Measurements from ENCODE around the gene CCL28.

DNA sequence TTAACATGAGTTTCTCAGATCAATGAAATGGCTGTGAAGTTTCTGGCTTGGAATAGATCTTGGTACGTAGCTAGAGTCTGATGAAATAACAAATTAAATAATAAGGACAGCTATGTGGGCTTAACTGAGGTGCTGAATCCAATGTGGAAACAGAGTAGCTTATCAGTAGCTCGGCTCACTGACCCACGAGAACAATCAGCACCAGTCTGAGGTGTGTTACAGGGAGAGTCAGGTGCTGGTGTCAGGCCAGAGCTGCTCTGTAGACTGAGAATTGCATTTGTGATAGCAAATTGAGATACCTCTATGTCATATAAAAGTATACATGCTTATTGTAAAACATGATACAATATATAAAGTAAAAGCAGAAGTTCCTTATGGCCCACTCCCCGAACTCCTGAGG is 21.2 kb upstream of the CCL28 start:
- TF ChIP-seq POLR2A (IDR thresholded peaks at IDR 0.05; ENCODE audit: low read depth, low read length) (no peak), POLR2AphosphoS5 (IDR thresholded peaks at IDR 0.05; ENCODE audit: insufficient read depth, low read depth, low read length) (no peak), EZH2 (IDR thresholded peaks at IDR 0.05; ENCODE audit: borderline replicate concordance, low read depth, low read length, severe bottlenecking) (no peak), GATA2 (IDR thresholded peaks at IDR 0.05; ENCODE audit: insufficient read depth, insufficient read length, low read depth, low read length) (no peak)
- TF ChIP-seq, protein P1, sequence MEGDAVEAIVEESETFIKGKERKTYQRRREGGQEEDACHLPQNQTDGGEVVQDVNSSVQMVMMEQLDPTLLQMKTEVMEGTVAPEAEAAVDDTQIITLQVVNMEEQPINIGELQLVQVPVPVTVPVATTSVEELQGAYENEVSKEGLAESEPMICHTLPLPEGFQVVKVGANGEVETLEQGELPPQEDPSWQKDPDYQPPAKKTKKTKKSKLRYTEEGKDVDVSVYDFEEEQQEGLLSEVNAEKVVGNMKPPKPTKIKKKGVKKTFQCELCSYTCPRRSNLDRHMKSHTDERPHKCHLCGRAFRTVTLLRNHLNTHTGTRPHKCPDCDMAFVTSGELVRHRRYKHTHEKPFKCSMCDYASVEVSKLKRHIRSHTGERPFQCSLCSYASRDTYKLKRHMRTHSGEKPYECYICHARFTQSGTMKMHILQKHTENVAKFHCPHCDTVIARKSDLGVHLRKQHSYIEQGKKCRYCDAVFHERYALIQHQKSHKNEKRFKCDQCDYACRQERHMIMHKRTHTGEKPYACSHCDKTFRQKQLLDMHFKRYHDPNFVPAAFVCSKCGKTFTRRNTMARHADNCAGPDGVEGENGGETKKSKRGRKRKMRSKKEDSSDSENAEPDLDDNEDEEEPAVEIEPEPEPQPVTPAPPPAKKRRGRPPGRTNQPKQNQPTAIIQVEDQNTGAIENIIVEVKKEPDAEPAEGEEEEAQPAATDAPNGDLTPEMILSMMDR (IDR thresholded peaks at IDR 0.05; ENCODE audit: extremely low read depth in 1 of 2, insufficient read depth in 1 of 2, low read depth in 1 of 2, low read length in 2 of 2): no peak

All from endothelial cell of umbilical vein (primary cell).